GM23338 (cell line): ENCODE results near the gene GALNT1. TPM values are rescaled to one million over a fixed set of nuclear protein-coding genes. Genes with fewer than 3 reads are reported as not detected.

Source experiments
- ATAC-seq: fragments of 200-7000 bp; cut with Tn5 transposase; 3 replicates; pipeline ENCODE4 v1.9.1; 2020
- DNase-seq: peaks from one replicate; pipeline ENCODE4 v3.0.0-alpha.2; 2015; ENCODE audit warnings: low spot score
- H2AFZ ChIP-seq: fragments of 200-600 bp; sonication (generic); 2 replicates; pipeline ENCODE4 v1.8.0; 2016; ENCODE audit warnings: antibody characterized with exemption, mild to moderate bottlenecking, moderate library complexity
- H3F3A ChIP-seq: fragments of 200-600 bp; sonication (generic); replicated peaks from 2 replicates; pipeline ENCODE4 v1.8.0; 2017; ENCODE audit warnings: antibody characterized with exemption, mixed run types, low read depth
- H3K27ac ChIP-seq: fragments of 200-600 bp; sonication (generic); 2 replicates; pipeline ENCODE4 v1.6.1; 2016; ENCODE audit warnings: low read depth
- H3K27me3 ChIP-seq: fragments of 200-600 bp; sonication (generic); 2 replicates; pipeline ENCODE4 v1.8.0; 2016; ENCODE audit warnings: mild to moderate bottlenecking, mixed run types, moderate library complexity; ENCODE audit not compliant: insufficient read depth
- H3K36me3 ChIP-seq: fragments of 200-600 bp; sonication (generic); 2 replicates; pipeline ENCODE4 v1.8.0; 2016; ENCODE audit warnings: mild to moderate bottlenecking; ENCODE audit not compliant: insufficient read depth
- H3K4me1 ChIP-seq: fragments of 200-600 bp; sonication (generic); 2 replicates; pipeline ENCODE4 v1.8.0; 2016; ENCODE audit warnings: mild to moderate bottlenecking, moderate library complexity; ENCODE audit not compliant: insufficient read depth
- H3K4me2 ChIP-seq: fragments of 200-600 bp; sonication (generic); 2 replicates; pipeline ENCODE4 v1.7.1; 2017; ENCODE audit warnings: mixed run types
- H3K4me3 ChIP-seq: fragments of 200-600 bp; sonication (generic); 2 replicates; pipeline ENCODE4 v1.6.1; 2016; ENCODE audit warnings: mixed run types
- H3K79me2 ChIP-seq: fragments of 200-600 bp; sonication (generic); replicated peaks from 2 replicates; pipeline ENCODE4 v1.8.0; 2017; ENCODE audit warnings: mild to moderate bottlenecking; ENCODE audit not compliant: insufficient read depth
- H3K9me2 ChIP-seq: fragments of 200-600 bp; sonication (generic); 2 replicates; pipeline ENCODE4 v1.8.0; 2017; ENCODE audit not compliant: insufficient read depth
- H4K20me1 ChIP-seq: fragments of 200-600 bp; sonication (generic); replicated peaks from 2 replicates; pipeline ENCODE4 v1.8.0; 2017; ENCODE audit warnings: mild to moderate bottlenecking; ENCODE audit not compliant: insufficient read depth
- H3K27ac Mint-ChIP-seq: 2 replicates; pipeline ENCODE4 v1.8.0; 2020; ENCODE audit warnings: inconsistent platforms, mild to moderate bottlenecking, moderate library complexity, mixed read lengths
- H3K27me3 Mint-ChIP-seq: 3 replicates; pipeline ENCODE4 v1.8.0; 2022; ENCODE audit warnings: low read depth, mild to moderate bottlenecking, moderate library complexity, mixed read lengths, inconsistent platforms; ENCODE audit not compliant: insufficient read depth, poor library complexity
- H3K36me3 Mint-ChIP-seq: 3 replicates; pipeline ENCODE4 v1.8.0; 2021; ENCODE audit warnings: low read depth, mild to moderate bottlenecking, inconsistent platforms, moderate library complexity, mixed read lengths
- H3K4me1 Mint-ChIP-seq: 3 replicates; pipeline ENCODE4 v1.8.0; 2020; ENCODE audit warnings: mild to moderate bottlenecking, inconsistent platforms, mixed read lengths
- H3K4me3 Mint-ChIP-seq: 3 replicates; pipeline ENCODE4 v1.8.0; 2021; ENCODE audit warnings: moderate library complexity, mild to moderate bottlenecking, inconsistent platforms, mixed read lengths
- H3K9me3 Mint-ChIP-seq: 3 replicates; pipeline ENCODE4 v1.8.0; 2020; ENCODE audit warnings: moderate library complexity, mild to moderate bottlenecking, inconsistent platforms, mixed read lengths
- CTCF ChIP-seq, 2 experiments: fragments of 200-600 bp in 1 of 2; sonication (generic) in 1 of 2; conservative IDR thresholded peaks; 2 replicates each; pipeline versions ENCODE4 v1.5.1 to v1.6.1; 2016 to 2017; ENCODE audit warnings: antibody characterized with exemption in 2 of 2, low read depth in 2 of 2, mild to moderate bottlenecking in 2 of 2, moderate library complexity in 1 of 2
- EZH2 ChIP-seq: fragments of 200-600 bp; sonication (generic); IDR thresholded peaks from one replicate; pipeline ENCODE4 v1.8.0; 2017; ENCODE audit warnings: antibody characterized with exemption, mild to moderate bottlenecking, low read depth; ENCODE audit not compliant: unreplicated experiment
- JUNB ChIP-seq: IDR thresholded peaks from one replicate; pipeline ENCODE4 v1.6.1; 2016; ENCODE audit warnings: antibody characterized with exemption; ENCODE audit not compliant: unreplicated experiment
- POLR2AphosphoS5 ChIP-seq: IDR thresholded peaks from 2 replicates; pipeline ENCODE4 v1.6.1; 2016; ENCODE audit warnings: antibody characterized with exemption, low read depth
- REST ChIP-seq: IDR thresholded peaks from one replicate; pipeline ENCODE4 v1.6.1; 2018; ENCODE audit warnings: antibody characterized with exemption; ENCODE audit not compliant: unreplicated experiment
- ZNF331 ChIP-seq: fragments of 250-450 bp; sonication (Bioruptor Pico); IDR thresholded peaks from 2 replicates; pipeline ENCODE4 v1.5.0; 2020; ENCODE audit warnings: low read depth, mild to moderate bottlenecking, moderate library complexity
- ZNF462 ChIP-seq: fragments of 250-450 bp; sonication (Bioruptor Pico); IDR thresholded peaks from 2 replicates; pipeline ENCODE4 v1.5.0; 2020; ENCODE audit warnings: mild to moderate bottlenecking, moderate library complexity
- polyA plus RNA-seq: library from polyadenylated mRNA; unstranded; fragments of >200 nt; fragmentation: Nextera tagmentation; extraction: Ambion mirVana; gene quantifications from 2 replicates; pipeline ENCODE4 v1.2.1, GENCODE V29; 2016
- total RNA-seq: library from RNA; depleted of rRNA; stranded (reverse); fragments of >200 nt; shearing (Covaris generic); gene quantifications from 2 replicates; pipeline ENCODE4 v1.2.3, GENCODE V29; 2014

Gene GALNT1
- total and polyA plus RNA-seq, 2 experiments from 2014 or later, result 37.4 to 60.8 TPM

- Histone ChIP-seq H3K9me2 (no peaks in the 10 kb centered on the region), H3K4me1 (no peaks in the 10 kb centered on the region), H3K4me3 (no peak overlapping the region), H3K36me3 (no peaks in the 10 kb centered on the region), H3F3A (no peaks in the 10 kb centered on the region), H4K20me1 (no peaks in the 10 kb centered on the region), H3K27ac (no peak overlapping the region), H3K79me2 (no peaks in the 10 kb centered on the region), H2AFZ (no peak overlapping the region), H3K27me3 (no peaks in the 10 kb centered on the region), H3K4me2 (no peak overlapping the region)
- TF ChIP-seq REST (no peak), EZH2 (no peak), JUNB (no peak), ZNF331 (CRISPR knock-in tag) (no peak), POLR2AphosphoS5 (no peak), ZNF462 (CRISPR knock-in tag) (no peak), CTCF (conservative IDR thresholded peaks at IDR 0.05; ENCODE audit: low read depth in 2 of 2) (no peak)
- Mint-ChIP-seq H3K9me3 (no peaks in the 10 kb centered on the region; the same call in 2 of the 3 replicates), H3K36me3 (no peaks in the 10 kb centered on the region), H3K4me3 (no peak overlapping the region), H3K4me1 (peaks cover 3% of the 10 kb centered on the region; the same call in 1 of the 3 replicates), H3K27me3 (peaks cover 5% of the 10 kb centered on the region), H3K27ac (no peak overlapping the region)
- DNase-seq (no peak), ATAC-seq (no peak)
Measured at GRCh38 chr18:35729991-35730668, 148.6 kb downstream of the GALNT1 start.
